ENCODE data around the gene ZBTB25.

GRCh38 chr14:64507376-64508156, 3.9 kb upstream of the ZBTB25 start:
- TF ChIP-seq YY1 (IDR thresholded peaks at IDR 0.05; ENCODE audit: insufficient read depth, insufficient read length), result no peak
- no peak for TF ChIP-seq ZNF274 (IDR thresholded peaks at IDR 0.05; ENCODE audit: low read depth, low read length)

Data from NT2/D1 (cell line).